NCI-H1694 (cell line): ENCODE results near the gene TSFM.

Experiments used
- DNase-seq: peaks from one replicate; lab custom pipeline; 2025; lab: John Stamatoyannopoulos, UW

The TSFM gene

GRCh38 chr12:57746025-57746424, 36.6 kb upstream of the TSFM start:
- no peak for DNase-seq

DNA sequence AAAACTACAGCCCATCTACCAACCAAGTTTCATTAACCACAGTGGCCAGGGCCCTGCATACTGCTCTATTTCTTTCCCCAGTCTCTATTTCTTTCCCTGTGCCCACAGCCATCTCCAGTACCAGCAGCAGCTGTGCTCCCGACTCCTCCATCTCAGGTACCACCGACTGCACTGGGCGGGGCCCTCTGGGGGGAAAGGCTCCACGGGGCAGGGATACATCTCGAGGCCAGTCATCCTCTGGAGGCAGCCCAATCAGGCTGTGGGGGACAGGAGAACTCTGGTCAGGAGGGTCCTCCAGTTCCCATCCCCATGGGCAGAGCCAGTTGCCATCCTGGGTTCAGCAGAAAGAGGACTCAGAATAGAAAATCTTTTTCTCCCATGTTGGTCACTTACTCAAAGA, 33.5 kb upstream of the TSFM start:
- no peak for DNase-seq

- no peak for DNase-seq
Measured at GRCh38 chr12:57750561-57751431, 31.8 kb upstream of the TSFM start.

- no peak for DNase-seq
Measured at GRCh38 chr12:57751432-57751787, 31.2 kb upstream of the TSFM start.

DNA sequence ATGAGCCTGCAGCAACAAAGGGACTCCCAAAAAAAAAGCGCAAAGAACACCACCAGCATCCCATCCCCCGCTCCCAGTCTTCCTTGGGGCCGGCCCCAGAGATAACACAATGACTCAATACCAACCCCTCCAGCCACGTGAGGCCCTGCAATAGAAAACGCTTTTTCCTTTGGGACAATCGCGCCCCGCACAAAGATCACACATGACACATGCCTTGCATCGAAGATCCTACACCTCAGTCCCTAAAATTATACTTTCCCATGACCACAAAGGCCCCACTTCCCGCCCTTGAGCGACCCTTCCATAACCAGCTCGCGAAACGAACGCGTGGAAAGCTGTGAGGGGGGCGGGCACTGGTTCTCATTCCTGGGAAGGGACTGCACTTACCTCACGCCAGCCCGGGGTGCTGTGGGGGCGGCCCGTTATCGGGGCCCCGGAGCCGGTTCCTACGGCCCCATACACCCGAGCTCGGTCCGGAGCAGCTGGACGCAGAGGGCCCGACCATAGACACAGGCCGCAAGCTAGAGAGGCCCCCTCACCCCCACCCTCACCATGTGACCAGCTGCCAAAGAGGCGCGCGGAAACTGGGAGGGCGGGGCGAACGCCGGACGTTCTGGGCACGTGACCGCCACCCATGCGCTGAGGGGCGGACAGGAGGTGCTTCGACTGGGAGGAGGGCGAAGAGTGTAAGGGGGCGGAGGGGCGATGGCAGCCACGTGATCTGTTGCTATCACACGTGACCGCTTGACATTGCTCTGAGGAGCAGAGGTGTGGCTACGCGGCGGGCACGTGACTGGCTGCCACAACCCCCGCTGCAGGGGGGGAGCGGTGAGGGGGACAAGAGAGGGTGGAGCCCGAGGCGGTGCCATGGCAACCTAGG, 30.6 kb upstream of the TSFM start, which contains the start of gene CDK4:
Gene CDK4, minus strand, starts transcription at position 523 of the 880 bp plus-strand sequence. CDS start 593 bp downstream, outside the sequence.
- DNase-seq, result peak; percentile 98

- no peak for DNase-seq
Measured at GRCh38 chr12:57752668-57753000, 30.0 kb upstream of the TSFM start.

DNA sequence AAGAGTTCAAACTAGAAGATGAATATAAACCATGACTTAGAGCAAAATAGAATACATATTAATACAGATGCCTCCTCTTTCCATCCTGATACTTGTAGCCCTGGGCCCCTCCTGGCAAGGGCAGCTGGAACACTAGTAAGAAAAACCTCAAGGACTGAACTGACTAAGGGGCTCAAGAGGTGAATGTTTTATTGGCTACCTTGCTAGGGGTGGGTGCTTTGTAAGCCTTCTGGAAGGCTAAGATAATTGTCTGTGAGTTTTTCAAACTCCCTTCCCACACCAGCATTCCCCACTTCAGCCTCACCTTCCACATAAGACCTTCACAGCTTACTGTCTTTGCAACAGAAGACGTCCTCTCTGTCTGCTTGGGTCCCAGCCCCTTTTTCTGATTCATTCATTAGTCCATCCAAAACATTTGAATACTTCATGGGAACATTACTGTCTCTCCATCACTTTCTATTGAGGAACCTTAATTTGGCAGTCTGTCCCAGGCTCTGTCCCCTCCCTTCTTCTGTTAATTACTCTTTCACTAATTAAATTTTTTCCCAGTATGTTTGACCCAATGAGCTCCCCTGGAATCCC, 28.7 kb upstream of the TSFM start:
- no peak for DNase-seq

- DNase-seq, result no peak
Measured at GRCh38 chr12:57754411-57755193, 28.0 kb upstream of the TSFM start, which contains the start of gene MARCHF9. Gene MARCHF9, plus strand, starts transcription at chr12:57755103. Its CDS starts 426 bp downstream, at chr12:57755529.

- DNase-seq, result no peak
Measured at GRCh38 chr12:57755194-57755453, 27.5 kb upstream of the TSFM start.

GRCh38 chr12:57755454-57756372, 26.9 kb upstream of the TSFM start:
- DNase-seq, result no peak

DNA sequence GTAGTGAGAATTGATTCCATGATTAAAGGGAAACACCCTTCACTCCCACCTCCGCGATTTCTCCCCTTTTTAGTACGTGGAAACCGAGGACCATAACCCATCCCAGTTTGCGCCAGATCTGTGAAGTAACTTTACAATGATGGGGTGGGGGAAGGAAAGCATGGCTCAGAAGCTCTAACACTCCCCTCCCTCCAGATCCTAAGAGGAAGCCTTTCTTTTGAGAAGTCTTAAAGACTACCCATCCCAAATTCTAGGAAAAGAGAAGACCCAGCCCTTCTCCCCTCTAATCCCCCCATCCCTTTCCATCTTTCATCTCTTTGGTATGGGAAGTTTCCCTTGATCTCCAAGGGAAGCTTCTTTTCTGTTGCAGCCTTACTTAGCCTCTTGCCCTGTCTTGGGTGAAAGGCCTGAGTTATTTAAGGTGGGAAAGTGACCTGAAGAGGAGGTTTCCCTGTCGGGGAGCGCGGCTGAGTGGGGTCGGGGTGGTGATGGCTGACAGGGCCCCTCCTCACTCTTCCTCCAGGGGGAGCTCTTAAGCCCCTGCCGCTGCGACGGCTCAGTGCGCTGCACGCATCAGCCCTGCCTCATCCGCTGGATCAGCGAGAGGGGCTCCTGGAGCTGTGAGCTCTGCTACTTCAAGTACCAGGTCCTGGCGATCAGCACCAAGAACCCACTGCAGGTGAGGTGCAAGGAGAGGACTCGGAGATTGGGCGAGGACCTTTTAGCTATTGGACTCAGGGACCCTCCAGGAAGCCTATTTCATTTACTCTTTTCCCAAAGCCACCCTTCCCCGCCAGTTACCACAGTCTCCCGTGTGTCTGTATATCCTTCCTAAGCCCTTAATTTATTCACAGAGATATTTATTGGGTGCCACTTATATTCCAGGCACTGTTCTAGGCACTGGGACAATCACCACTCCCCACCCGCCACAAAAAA, 25.9 kb upstream of the TSFM start:
- no peak for DNase-seq

GRCh38 chr12:57757771-57758170, 24.8 kb upstream of the TSFM start:
- no peak for DNase-seq

DNA sequence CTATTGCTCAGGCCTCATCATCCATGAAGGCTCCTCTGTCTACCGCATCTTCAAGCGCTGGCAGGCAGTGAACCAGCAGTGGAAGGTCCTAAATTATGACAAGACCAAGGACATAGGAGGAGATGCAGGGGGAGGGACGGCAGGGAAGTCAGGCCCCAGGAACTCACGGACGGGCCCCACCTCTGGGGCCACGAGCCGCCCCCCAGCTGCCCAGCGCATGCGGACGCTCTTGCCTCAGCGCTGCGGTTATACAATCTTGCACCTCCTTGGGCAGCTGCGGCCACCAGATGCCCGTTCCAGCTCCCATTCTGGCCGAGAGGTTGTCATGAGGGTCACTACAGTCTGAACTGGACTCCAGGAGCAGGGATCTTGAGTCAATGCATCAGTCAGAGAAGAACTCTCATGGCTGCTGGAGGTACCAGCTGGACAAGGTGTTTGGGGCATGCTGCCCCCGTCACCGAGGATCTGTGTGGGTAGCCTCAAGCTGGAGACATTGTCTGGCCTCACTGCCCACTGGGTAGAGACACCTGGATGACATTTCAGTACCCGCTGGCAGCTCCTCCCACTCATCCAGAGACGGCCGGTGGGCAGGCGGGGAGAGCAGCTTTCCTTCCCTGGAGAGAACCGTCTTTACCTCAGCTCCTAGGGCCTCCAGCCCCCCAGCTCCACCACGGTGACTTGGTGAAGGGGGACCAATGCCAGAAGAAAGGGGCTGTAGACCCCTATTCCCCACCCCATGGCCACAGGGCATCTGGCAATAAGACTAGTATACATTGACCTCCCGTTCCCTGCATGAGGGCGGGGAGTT, 23.8 kb upstream of the TSFM start:
- no peak for DNase-seq

DNA sequence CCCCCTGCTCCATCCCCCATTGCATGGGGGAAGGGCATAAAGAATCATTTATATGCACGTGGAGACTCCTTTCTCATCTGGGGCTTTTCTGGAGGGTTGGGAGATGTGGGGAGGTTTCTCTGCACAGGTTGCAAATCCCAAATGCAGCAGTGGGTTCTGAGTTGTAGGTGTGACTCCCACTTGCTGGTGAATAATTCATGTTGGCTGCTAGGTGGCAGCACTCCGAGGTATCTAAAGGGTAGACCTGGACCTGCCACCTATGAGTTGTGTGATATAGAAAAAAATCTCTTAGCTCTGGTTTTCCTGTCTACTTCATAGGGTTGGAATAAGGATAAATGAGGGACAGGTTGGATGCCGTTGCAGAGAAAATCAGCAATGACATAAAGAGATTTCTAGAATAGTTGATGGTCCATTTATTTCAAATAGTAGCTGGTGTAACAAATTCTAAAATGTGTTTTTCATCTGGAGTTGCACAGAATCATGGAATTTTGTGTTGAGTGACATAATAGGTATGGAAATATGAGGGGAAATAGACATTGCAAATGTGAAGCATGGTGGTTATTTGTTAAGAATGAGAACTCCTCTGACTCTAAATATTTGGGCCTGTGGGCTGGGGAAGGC, 23.1 kb upstream of the TSFM start:
- DNase-seq, result no peak

DNA sequence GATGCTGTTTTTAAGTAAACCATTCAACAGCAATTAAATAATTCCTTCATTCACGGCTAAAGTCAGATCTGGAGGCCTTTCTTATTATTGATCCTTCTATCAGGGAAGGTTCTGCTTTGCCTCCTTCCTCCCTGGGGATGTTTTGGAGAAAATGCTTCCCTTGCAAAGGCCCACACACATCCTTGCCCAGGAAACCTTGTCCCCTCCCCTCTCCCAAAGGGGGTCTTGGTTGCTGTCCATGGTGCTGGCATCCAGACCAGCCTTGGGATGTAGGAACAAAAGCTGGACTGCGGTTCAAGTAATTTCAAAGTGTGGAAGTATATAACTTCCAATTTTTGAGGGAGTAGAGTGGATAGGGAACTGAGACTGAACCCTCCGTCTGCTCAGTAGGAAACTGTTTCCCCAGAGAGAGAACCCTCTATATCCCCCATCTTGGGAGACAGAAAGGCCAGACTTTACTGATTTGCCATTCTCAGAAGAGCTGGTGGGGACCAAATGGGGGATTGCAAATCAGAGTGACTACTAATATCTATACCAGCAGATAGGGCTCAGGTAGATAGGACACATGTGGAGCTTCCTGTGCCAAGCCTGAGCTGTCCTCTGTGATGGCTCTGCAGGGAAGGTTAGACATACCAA, 22.1 kb upstream of the TSFM start:
- DNase-seq, result no peak

DNA sequence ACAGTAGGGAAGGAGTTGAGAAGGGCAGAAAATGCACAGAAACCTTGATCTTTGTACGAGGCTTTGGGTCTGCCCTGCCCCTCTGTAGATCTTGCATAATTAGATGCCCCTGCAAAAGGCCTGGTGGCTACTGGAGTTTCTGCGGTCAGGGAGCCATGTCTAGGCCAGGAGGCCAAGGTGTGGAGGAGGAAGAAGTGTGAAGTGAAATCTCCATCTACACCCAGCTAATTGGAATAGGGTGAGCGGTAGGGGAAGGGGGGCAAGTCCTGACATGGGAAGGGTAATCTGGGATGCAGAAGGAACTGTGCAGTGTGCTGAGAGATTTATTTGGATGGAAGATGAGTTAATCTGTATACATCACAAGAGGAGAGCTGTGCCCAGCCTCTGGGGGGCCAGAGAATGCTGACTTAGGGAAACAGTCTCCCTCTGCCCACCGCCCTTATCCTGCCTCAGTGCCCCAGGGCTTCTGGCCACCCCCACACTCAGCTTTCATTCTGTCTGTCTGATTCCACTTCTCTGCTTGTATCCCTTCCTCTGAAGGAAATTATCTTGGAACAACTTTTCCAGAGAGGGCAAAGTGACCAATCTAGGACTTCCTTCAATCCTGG, 21.1 kb upstream of the TSFM start:
- DNase-seq, result no peak

DNA sequence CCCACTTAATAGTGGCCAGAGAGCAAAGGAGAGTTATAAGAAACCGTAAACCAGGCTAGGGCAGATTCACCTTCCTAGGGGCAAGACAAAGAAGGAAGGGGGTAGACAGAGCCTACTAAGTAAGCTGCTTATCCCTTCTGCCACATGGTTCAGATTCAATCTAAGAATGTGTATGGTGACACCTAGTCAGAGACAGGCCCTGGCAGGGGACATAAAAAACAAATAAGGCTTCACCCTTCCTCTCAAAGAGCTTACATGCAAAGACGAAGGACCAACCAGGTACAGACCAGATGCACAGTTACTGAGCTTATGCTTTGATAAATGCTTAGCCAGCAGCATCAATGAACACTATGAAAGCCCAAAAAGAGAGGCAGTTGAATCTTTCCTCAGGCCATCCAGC, 20.1 kb upstream of the TSFM start:
- DNase-seq, result no peak
